ENCODE measurements around the gene A4GALT. TPM values are rescaled to one million over a fixed set of nuclear protein-coding genes. Genes with fewer than 3 reads are reported as not detected.

A4GALT gene
- total and polyA plus RNA-seq, 11 donors, result 30.7 to 230 (median 67.2) TPM

GRCh38 chr22:42714768-42715390 lies 5.8 kb downstream of the A4GALT start:
- intact Hi-C loops (cut with DNase I), result loop anchor here in 3 of 10 donors (5.0 to 10.0 kb wide), 2 partner anchors 33 to 50 kb away; no protein-coding TSS in a partner anchor
- peak overlapping the region in 11 of 12 donors; percentile 18 to 100 (median 97) for H3K27ac ChIP-seq
- WGBS, 4 donors, result 72 to 78% (median 77%) methylated on average over 4 of the region's 4 CpGs

GRCh38 chr22:42714308-42714707 lies 6.4 kb downstream of the A4GALT start:
- Histone ChIP-seq H3K27me3 (peaks cover 0 to 7% (median 0%) of the 10 kb centered on the region in 9 donors), H3K4me1 (peaks cover 12 to 83% (median 65%) of the 10 kb centered on the region in 12 donors), H3K27ac (peak overlapping the region in 11 of 12 donors; percentile 18 to 100 (median 97)), H3K4me3 (no peak overlapping the region), H3K9me3 (peaks cover 0 to 19% (median 5%) of the 10 kb centered on the region in 12 donors), H3K36me3 (peaks cover 0 to 14% (median 3%) of the 10 kb centered on the region in 9 donors)
- no peak for TF ChIP-seq POLR2A (IDR thresholded peaks at IDR 0.05)
- TF ChIP-seq, protein P1, sequence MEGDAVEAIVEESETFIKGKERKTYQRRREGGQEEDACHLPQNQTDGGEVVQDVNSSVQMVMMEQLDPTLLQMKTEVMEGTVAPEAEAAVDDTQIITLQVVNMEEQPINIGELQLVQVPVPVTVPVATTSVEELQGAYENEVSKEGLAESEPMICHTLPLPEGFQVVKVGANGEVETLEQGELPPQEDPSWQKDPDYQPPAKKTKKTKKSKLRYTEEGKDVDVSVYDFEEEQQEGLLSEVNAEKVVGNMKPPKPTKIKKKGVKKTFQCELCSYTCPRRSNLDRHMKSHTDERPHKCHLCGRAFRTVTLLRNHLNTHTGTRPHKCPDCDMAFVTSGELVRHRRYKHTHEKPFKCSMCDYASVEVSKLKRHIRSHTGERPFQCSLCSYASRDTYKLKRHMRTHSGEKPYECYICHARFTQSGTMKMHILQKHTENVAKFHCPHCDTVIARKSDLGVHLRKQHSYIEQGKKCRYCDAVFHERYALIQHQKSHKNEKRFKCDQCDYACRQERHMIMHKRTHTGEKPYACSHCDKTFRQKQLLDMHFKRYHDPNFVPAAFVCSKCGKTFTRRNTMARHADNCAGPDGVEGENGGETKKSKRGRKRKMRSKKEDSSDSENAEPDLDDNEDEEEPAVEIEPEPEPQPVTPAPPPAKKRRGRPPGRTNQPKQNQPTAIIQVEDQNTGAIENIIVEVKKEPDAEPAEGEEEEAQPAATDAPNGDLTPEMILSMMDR (IDR thresholded peaks at IDR 0.05), result no peak
- intact Hi-C loops (cut with DNase I), result loop anchor here in 2 of 10 donors (10.0 kb wide), 1 partner anchor 50 kb away; no protein-coding TSS in a partner anchor
- WGBS, 4 donors, result 92 to 97% (median 94%) methylated on average over 7 of the region's 7 CpGs
- DNase-seq, result peak in 1 of 5 donors; percentile 6
- no peak for ATAC-seq

More at GRCh38 chr22:42714768-42715390, 5.8 kb downstream of the A4GALT start:
- TF ChIP-seq POLR2A (IDR thresholded peaks at IDR 0.05), result no peak
- TF ChIP-seq, protein P1 (IDR thresholded peaks at IDR 0.05), result no peak
- Histone ChIP-seq H3K4me3 (no peak overlapping the region), H3K4me1 (peaks cover 12 to 85% (median 66%) of the 10 kb centered on the region in 12 donors), H3K36me3 (peaks cover 0 to 14% (median 3%) of the 10 kb centered on the region in 9 donors), H3K9me3 (peaks cover 0 to 13% (median under 1%) of the 10 kb centered on the region in 12 donors), H3K27me3 (peaks cover 0 to 13% (median 0%) of the 10 kb centered on the region in 9 donors)
- no peak for ATAC-seq
- DNase-seq, result peak in 1 of 5 donors; percentile 15

- DNase-seq (peak in 3 of 5 donors; percentile 43 to 77 (median 72)), ATAC-seq (peak; percentile 48 to 82 (median 74))
- H3K36me3 ChIP-seq, result peaks cover 0 to 11% (median 3%) of the 10 kb centered on the region in 9 donors
- H3K27me3 ChIP-seq, result no peaks in the 10 kb centered on the region
- TF ChIP-seq, protein P1 (IDR thresholded peaks at IDR 0.05), result no peak
- no peak for TF ChIP-seq POLR2A (IDR thresholded peaks at IDR 0.05)
- WGBS, 4 donors, result 37 to 52% (median 42%) methylated on average over 19 of the region's 19 CpGs
- intact Hi-C loops (cut with DNase I), result loop anchor here in 2 of 10 donors (10.0 kb wide), 1 partner anchor 47 kb away; no protein-coding TSS in a partner anchor
- H3K4me3 ChIP-seq, result peak overlapping the region in 1 of 12 donors; percentile 4
- H3K9me3 ChIP-seq, result peaks cover 0 to 24% (median 5%) of the 10 kb centered on the region in 12 donors
- peaks cover 9 to 68% (median 48%) of the 10 kb centered on the region in 12 donors for H3K4me1 ChIP-seq
- H3K27ac ChIP-seq, result peak overlapping the region; percentile 67 to 100 (median 88)
Measured at GRCh38 chr22:42711895-42712837, 8.5 kb downstream of the A4GALT start.

Measured in heart left ventricle (tissue), 16 donors.